Natural killer cell treated with Interleukin-12 subunit alpha and Interleukin-12 subunit beta and Interleukin-15 and Interleukin-18, amount 100 ng/mL, for 72 hours (primary cell): Measurements from ENCODE around the gene NKIRAS1. TPM values are rescaled to one million over a fixed set of nuclear protein-coding genes. Genes with fewer than 3 reads are reported as not detected.
"Not testable (repeated sequence)": the region's sequence is repeated elsewhere in the genome, so short reads cannot be mapped to it uniquely, and the experiment has no call there.

Experiments used
- ATAC-seq, 2 donors: fragments of 150-1000 bp; cut with Tn5 transposase in 1 of 2; sonication (Bioruptor Pico), chemical (Tn5 transposase) in 1 of 2; 2 replicates each; pipeline ENCODE4 v1.10.0; 2021
- DNase-seq: peaks from one replicate; pipeline ENCODE4 v3.0.0; 2022; ENCODE audit warnings: low spot score
- H3K27ac Mint-ChIP-seq, 2 donors: 1 replicate in 1 of 2; 2 replicates in 1 of 2; pipeline ENCODE4 v1.8.0; 2022; ENCODE audit warnings: mixed read lengths in 2 of 2, mild to moderate bottlenecking in 1 of 2, moderate library complexity in 1 of 2
- H3K27me3 Mint-ChIP-seq, 2 donors: 1 replicate in 1 of 2; 2 replicates in 1 of 2; pipeline ENCODE4 v1.8.0; 2022; ENCODE audit warnings: mixed read lengths in 2 of 2
- H3K36me3 Mint-ChIP-seq: one replicate; pipeline ENCODE4 v1.8.0; 2022; ENCODE audit warnings: mixed read lengths
- H3K4me1 Mint-ChIP-seq, 2 donors: 1 replicate in 1 of 2; 2 replicates in 1 of 2; pipeline ENCODE4 v1.8.0; 2022; ENCODE audit warnings: low read depth in 2 of 2, mixed read lengths in 2 of 2, mild to moderate bottlenecking in 1 of 2
- H3K4me3 Mint-ChIP-seq: one replicate; pipeline ENCODE4 v1.8.0; 2022; ENCODE audit warnings: mixed read lengths
- H3K9me3 Mint-ChIP-seq: 2 replicates; pipeline ENCODE4 v1.8.0; 2022; ENCODE audit warnings: mixed read lengths
- total RNA-seq, 2 donors: library from RNA; stranded (reverse); gene quantifications; one replicate each; pipeline ENCODE4 v1.2.3, GENCODE V29; 2022

Gene NKIRAS1
- total RNA-seq, 2 donors from 2014 or later, result 4.9 to 6.7 TPM

GRCh38 chr3:23912335-23912734 lies 4.5 kb downstream of the NKIRAS1 start:
- not testable (repeated sequence) for H3K4me3 Mint-ChIP-seq, H3K27me3 Mint-ChIP-seq, H3K27ac Mint-ChIP-seq, ATAC-seq, DNase-seq, H3K36me3 Mint-ChIP-seq, H3K9me3 Mint-ChIP-seq
- H3K4me1 Mint-ChIP-seq, result peaks cover 7 to 19% of the 10 kb centered on the region in 2 donors

- Mint-ChIP-seq H3K36me3 (peaks cover 6% of the 10 kb centered on the region), H3K9me3 (no peaks in the 10 kb centered on the region), H3K27ac (no peak overlapping the region), H3K4me3 (no peak overlapping the region), H3K27me3 (peaks cover 5 to 7% of the 10 kb centered on the region in 2 donors), H3K4me1 (peaks cover 7 to 19% of the 10 kb centered on the region in 2 donors)
- ATAC-seq, result no peak
- no peak for DNase-seq
Measured at GRCh38 chr3:23911397-23911796, 5.4 kb downstream of the NKIRAS1 start.

- Mint-ChIP-seq H3K27me3 (no peaks in the 10 kb centered on the region), H3K9me3 (no peaks in the 10 kb centered on the region), H3K4me1 (peaks cover 0 to 7% of the 10 kb centered on the region in 2 donors), H3K36me3 (peaks cover 6% of the 10 kb centered on the region), H3K4me3 (no peak overlapping the region), H3K27ac (no peak overlapping the region)
- DNase-seq (no peak), ATAC-seq (no peak)
Measured at GRCh38 chr3:23909341-23909740, 7.4 kb downstream of the NKIRAS1 start.

GRCh38 chr3:23904545-23904944 lies 12.2 kb downstream of the NKIRAS1 start:
- ATAC-seq, result no peak
- Mint-ChIP-seq H3K9me3 (no peaks in the 10 kb centered on the region), H3K27ac (no peak overlapping the region), H3K36me3 (peaks cover 6% of the 10 kb centered on the region), H3K27me3 (no peaks in the 10 kb centered on the region), H3K4me1 (no peaks in the 10 kb centered on the region), H3K4me3 (no peak overlapping the region)
- DNase-seq, result no peak

- Mint-ChIP-seq H3K36me3 (peaks cover 13% of the 10 kb centered on the region), H3K4me3 (no peak overlapping the region), H3K27ac (no peak overlapping the region), H3K4me1 (no peaks in the 10 kb centered on the region), H3K9me3 (no peaks in the 10 kb centered on the region), H3K27me3 (no peaks in the 10 kb centered on the region)
- DNase-seq (no peak), ATAC-seq (no peak)
Measured at GRCh38 chr3:23900744-23901143, 16.0 kb downstream of the NKIRAS1 start.

GRCh38 chr3:23895181-23895580 lies 21.6 kb downstream of the NKIRAS1 start:
- no peaks in the 10 kb centered on the region for H3K27me3 Mint-ChIP-seq
- no peak overlapping the region for H3K27ac Mint-ChIP-seq

GRCh38 chr3:23894254-23895061 lies 22.3 kb downstream of the NKIRAS1 start:
- Mint-ChIP-seq H3K4me3 (no peak overlapping the region), H3K27me3 (no peaks in the 10 kb centered on the region), H3K9me3 (no peaks in the 10 kb centered on the region), H3K27ac (no peak overlapping the region), H3K36me3 (peaks cover 5% of the 10 kb centered on the region), H3K4me1 (peaks cover 10 to 13% of the 10 kb centered on the region in 2 donors)
- ATAC-seq, result no peak
- no peak for DNase-seq

More at GRCh38 chr3:23895181-23895580, 21.6 kb downstream of the NKIRAS1 start:
- Mint-ChIP-seq H3K9me3 (no peaks in the 10 kb centered on the region), H3K36me3 (peaks cover 7% of the 10 kb centered on the region), H3K4me3 (no peak overlapping the region), H3K4me1 (peaks cover 10 to 13% of the 10 kb centered on the region in 2 donors)
- ATAC-seq (no peak), DNase-seq (no peak)

GRCh38 chr3:23889950-23890349 lies 26.8 kb downstream of the NKIRAS1 start:
- no peak overlapping the region for H3K27ac Mint-ChIP-seq
- H3K4me3 Mint-ChIP-seq, result no peak overlapping the region
- ATAC-seq (no peak), DNase-seq (no peak)
- H3K4me1 Mint-ChIP-seq, result peaks cover 7 to 9% of the 10 kb centered on the region in 2 donors
- no peaks in the 10 kb centered on the region for H3K27me3 Mint-ChIP-seq
- no peaks in the 10 kb centered on the region for H3K36me3 Mint-ChIP-seq
- no peaks in the 10 kb centered on the region for H3K9me3 Mint-ChIP-seq

- peaks cover 2 to 4% of the 10 kb centered on the region in 2 donors for H3K4me1 Mint-ChIP-seq
- H3K36me3 Mint-ChIP-seq, result no peaks in the 10 kb centered on the region
- no peaks in the 10 kb centered on the region for H3K27me3 Mint-ChIP-seq
- H3K4me3 Mint-ChIP-seq, result no peak overlapping the region
- no peak for DNase-seq
- H3K9me3 Mint-ChIP-seq, result no peaks in the 10 kb centered on the region
- ATAC-seq, result no peak
- no peak overlapping the region for H3K27ac Mint-ChIP-seq
Measured at GRCh38 chr3:23889386-23889785, 27.4 kb downstream of the NKIRAS1 start.

- Mint-ChIP-seq H3K27ac (no peak overlapping the region), H3K36me3 (no peaks in the 10 kb centered on the region), H3K9me3 (no peaks in the 10 kb centered on the region), H3K4me1 (peaks cover 0 to 2% of the 10 kb centered on the region in 2 donors), H3K27me3 (no peaks in the 10 kb centered on the region), H3K4me3 (no peak overlapping the region)
- DNase-seq (no peak), ATAC-seq (no peak)
Measured at GRCh38 chr3:23888617-23889228, 28.1 kb downstream of the NKIRAS1 start.

- H3K36me3 Mint-ChIP-seq, result no peaks in the 10 kb centered on the region
- ATAC-seq (no peak), DNase-seq (no peak)
- no peak overlapping the region for H3K4me3 Mint-ChIP-seq
- H3K27me3 Mint-ChIP-seq, result no peaks in the 10 kb centered on the region
- no peaks in the 10 kb centered on the region for H3K9me3 Mint-ChIP-seq
- no peak overlapping the region for H3K27ac Mint-ChIP-seq
- H3K4me1 Mint-ChIP-seq, result peaks cover 8 to 10% of the 10 kb centered on the region in 2 donors
Measured at GRCh38 chr3:23886311-23886710, 30.5 kb downstream of the NKIRAS1 start.

GRCh38 chr3:23885210-23885609 lies 31.6 kb downstream of the NKIRAS1 start:
- ATAC-seq, result no peak
- Mint-ChIP-seq H3K4me1 (peaks cover 15 to 17% of the 10 kb centered on the region in 2 donors), H3K27ac (no peak overlapping the region), H3K27me3 (no peaks in the 10 kb centered on the region), H3K36me3 (no peaks in the 10 kb centered on the region), H3K4me3 (no peak overlapping the region), H3K9me3 (no peaks in the 10 kb centered on the region)
- DNase-seq, result no peak

GRCh38 chr3:23884481-23884880 lies 32.3 kb downstream of the NKIRAS1 start:
- H3K4me3 Mint-ChIP-seq, result no peak overlapping the region
- H3K9me3 Mint-ChIP-seq, result no peaks in the 10 kb centered on the region
- no peak for ATAC-seq
- H3K36me3 Mint-ChIP-seq, result no peaks in the 10 kb centered on the region
- no peak overlapping the region for H3K27ac Mint-ChIP-seq
- H3K4me1 Mint-ChIP-seq, result peaks cover 15 to 17% of the 10 kb centered on the region in 2 donors
- no peak for DNase-seq
- no peaks in the 10 kb centered on the region for H3K27me3 Mint-ChIP-seq

GRCh38 chr3:23882487-23882918 lies 34.3 kb downstream of the NKIRAS1 start:
- Mint-ChIP-seq H3K27ac (no peak overlapping the region), H3K9me3 (no peaks in the 10 kb centered on the region), H3K4me1 (peaks cover 17 to 20% of the 10 kb centered on the region in 2 donors), H3K27me3 (no peaks in the 10 kb centered on the region), H3K4me3 (no peak overlapping the region), H3K36me3 (no peaks in the 10 kb centered on the region)
- DNase-seq, result no peak
- ATAC-seq, result peak in 1 of 2 donors; percentile 57
